IPS-18c (cell line): ENCODE results near the gene MARF1.

Experiments
- H3K4me3 ChIP-seq: 2 replicates; pipeline ENCODE4 v1.7.0; 2013; ENCODE audit warnings: low read depth, mild to moderate bottlenecking, low read length, moderate library complexity; ENCODE audit not compliant: insufficient read depth
- H3K9me3 ChIP-seq: one replicate; pipeline ENCODE4 v1.6.1; 2013; ENCODE audit warnings: mild to moderate bottlenecking, low read length, moderate library complexity; ENCODE audit not compliant: control insufficient read depth, insufficient read depth

The MARF1 gene

DNA sequence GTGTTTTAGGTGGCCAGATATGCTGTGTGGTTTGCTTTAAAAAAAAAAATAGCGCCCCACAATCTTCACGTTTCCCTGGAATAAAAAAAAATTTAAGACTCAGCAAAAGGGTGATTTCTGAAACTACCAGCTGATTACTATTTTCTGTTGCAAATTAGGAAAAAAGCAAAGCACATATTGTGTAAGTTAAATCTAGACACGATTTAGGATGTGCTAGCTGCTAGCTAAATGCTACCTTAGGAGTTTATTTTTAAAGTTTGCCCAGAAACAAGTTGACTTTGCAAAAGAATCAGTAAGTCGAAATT lies 944 bp upstream of the MARF1 start:
- no peaks in the 10 kb centered on the region for H3K9me3 ChIP-seq
- peak overlapping the region; percentile 68 for H3K4me3 ChIP-seq

DNA sequence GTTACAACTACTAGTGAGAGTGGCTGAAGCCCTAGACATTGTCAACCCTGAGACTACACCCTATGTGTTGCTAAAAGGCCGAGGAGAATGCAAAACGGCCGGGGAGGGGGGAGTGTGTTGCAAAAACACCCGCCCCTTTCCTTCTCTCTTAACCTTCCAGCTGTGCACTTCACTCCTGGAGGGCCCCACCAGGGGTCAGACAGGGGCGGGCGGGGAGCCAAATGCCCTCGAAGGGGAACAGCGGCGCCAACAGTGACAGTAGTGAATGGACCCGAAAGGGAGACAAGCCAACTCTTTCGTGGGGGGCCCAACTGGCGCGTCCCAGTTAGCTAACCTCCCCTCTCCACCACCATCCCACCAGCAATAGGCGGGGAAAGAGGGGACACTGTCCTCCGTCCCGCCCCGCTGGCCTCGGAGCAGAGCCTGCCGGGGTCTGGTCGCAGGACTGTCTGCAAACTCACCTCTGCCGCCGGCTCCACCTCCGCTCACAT lies 352 bp downstream of the MARF1 start:
- H3K9me3 ChIP-seq, result no peaks in the 10 kb centered on the region
- H3K4me3 ChIP-seq, result peak overlapping the region; percentile 87

DNA sequence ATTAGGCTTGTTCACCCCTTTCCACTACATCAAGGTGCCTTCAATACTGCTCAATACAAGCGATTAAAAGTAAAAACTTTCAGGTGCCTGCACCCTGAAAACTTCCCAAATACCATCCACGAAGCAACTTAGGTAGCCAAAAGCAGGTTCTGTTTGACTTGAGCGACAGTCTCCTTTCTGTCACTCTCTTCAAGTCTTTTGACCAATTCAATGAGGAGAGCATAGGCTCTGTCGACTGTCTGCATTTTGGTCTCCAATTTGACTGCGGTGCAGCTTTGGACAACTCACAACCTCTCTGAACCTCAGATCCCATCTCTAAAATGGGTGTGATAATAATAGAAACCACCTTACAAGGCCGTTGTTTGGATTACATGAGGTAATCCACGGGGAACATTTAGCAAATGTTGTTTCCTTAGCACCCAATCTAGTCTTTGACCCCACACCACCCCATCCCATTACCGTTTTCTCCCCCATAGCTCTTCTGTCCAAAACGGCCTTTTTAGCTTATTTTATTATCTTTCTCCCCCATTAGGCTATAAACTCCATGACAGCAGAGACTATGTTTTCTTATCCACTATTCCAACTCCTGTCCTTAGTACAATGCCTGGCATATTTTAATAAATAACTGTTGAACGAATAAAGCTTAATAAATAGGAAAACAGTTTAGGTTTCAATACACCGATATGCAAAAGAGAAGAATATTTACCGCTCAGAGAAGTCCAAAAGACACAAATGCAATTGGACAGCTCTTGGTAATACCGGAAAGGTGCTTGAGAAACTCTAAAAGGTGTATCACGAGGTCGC lies 999 bp downstream of the MARF1 start:
- H3K9me3 ChIP-seq, result no peaks in the 10 kb centered on the region

DNA sequence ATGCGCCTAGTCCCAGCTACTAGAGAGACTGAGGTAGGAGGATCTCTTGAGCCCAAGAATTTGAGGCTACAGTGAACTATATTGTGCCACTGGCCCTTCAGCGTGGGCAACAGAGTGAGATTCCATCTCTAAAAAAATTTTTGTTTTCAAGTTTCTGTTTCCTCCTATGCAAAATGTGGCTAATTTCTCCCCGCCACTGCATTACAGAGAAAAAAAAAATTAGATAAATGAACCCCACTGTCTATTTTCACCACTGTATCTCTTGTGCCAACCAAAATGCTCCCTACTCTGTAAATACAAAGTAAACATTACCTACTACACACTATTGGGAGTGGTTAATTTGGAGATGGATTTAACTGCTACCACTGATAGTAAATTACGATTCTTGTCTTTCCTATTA lies 2.0 kb downstream of the MARF1 start:
- Histone ChIP-seq H3K4me3 (no peak overlapping the region), H3K9me3 (no peaks in the 10 kb centered on the region)

More for the DNA sequence above, 999 bp downstream of the MARF1 start:
- peak overlapping the region; percentile 87 for H3K4me3 ChIP-seq

DNA sequence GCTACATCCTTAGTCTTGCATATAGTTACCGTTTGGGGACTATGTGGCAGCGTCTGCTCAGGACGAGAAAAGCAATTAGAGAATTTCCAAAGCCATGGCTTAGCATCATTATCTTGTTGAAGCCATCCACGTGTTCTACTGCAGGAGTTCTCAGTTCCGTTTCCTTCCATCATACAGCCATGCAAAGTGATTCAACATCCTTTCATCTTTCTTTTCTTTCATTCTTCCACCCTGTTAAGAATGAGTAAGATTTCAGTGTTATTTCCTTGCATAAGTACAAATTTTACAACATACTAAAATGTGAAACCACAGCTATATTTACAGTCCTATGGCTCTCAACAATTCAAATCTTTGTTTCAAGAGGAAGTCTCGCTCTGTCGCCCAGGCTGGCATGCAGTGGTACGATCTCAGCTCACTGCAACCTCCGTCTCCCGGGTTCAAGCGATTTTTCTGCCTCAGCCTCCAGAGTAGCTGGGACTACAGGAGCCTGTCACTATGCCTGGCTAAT lies 3.8 kb downstream of the MARF1 start:
- H3K9me3 ChIP-seq, result no peaks in the 10 kb centered on the region
- H3K4me3 ChIP-seq, result no peak overlapping the region

DNA sequence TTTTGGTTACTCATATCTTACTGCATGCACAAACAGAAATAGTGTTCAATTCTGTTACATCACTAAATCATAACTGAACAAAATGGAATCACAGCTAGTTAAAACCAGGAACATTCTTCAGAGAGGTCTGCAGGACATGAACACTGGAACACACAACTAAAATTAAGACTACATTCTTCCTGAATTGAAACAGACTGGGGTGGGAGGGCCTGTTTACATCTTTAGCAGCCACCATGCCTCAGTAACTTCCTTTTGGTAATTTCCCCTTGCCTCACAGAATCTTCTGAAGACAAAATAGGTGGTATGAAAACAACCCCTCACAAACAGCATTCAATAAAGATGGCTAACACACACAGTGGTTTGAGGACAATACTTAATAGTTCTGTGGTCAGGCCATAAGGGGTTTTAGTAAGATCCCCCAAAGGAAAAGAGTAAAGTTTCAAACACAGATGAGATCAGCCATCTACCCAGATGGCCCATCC lies 6.5 kb downstream of the MARF1 start:
- no peak overlapping the region for H3K4me3 ChIP-seq
- no peaks in the 10 kb centered on the region for H3K9me3 ChIP-seq

DNA sequence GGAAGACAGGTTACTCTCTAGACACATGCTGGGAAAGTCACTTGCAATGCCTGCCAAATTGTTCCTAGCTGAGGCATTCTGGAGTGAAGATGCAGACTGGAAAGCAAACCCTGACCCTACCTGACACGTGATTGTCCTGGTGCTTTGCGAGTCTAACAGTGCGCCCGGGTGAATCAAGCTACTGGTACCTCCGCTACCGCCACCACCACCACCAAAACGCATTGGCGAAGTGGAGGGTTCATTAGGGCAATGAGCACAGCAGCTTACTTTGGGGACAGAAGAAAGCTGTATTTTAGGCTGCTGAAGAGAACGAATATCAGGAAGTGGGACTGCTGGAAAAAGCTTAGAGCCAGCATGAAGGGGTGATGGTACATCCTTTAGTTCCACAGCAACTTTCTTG lies 7.0 kb downstream of the MARF1 start:
- Histone ChIP-seq H3K9me3 (no peaks in the 10 kb centered on the region), H3K4me3 (no peak overlapping the region)

DNA sequence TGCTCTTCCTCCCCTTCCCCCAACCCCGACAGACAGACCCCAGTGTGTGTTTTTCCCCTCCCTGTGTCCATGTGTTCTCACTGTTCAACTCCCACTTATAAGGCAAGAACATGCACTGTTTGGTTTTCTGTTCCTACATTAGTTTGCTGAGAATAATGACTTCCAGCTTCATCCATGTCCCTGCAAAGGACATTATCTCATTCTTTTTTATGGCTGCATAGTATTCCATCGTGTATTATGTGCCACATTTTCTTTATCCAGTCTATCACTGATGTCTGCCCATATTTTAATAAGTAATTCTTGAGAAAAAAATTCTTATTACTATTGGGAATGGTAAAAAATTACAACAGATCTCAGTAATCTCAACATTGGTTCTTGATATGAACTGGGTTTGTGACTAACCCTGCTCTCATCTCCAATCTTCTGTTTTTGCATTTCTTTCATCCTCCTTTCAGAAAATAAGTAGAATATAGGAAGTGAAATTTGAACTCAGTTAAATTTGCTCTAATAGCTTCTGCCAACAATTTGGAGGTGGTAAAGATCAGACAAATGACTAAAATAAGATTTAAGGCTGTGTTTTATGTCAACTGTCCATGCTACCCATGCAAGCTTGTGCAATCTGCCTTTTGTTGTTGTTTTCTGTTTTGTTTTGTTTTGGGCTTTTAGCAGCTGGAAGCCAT lies 11.1 kb downstream of the MARF1 start:
- Histone ChIP-seq H3K9me3 (no peaks in the 10 kb centered on the region), H3K4me3 (no peak overlapping the region)

DNA sequence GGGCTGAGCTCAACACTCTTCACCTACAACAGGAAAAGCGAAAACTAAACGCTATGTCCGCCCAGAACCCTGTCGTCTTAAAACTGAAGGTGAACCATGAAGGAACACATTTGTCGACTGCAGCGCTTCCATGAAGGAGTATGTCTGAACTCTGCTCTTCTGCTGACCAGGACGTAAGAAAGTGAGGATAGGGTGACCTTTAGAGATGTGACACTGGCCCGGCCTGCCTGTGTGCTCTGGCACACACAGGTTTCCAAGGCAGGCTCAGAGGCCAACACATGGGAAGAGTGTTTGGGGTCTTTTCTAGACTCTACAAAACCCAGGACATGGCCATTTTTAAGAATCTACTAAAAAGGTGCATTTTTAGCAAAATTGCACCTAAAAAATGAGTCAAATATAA lies 21.1 kb downstream of the MARF1 start:
- Histone ChIP-seq H3K4me3 (no peak overlapping the region), H3K9me3 (no peaks in the 10 kb centered on the region)

DNA sequence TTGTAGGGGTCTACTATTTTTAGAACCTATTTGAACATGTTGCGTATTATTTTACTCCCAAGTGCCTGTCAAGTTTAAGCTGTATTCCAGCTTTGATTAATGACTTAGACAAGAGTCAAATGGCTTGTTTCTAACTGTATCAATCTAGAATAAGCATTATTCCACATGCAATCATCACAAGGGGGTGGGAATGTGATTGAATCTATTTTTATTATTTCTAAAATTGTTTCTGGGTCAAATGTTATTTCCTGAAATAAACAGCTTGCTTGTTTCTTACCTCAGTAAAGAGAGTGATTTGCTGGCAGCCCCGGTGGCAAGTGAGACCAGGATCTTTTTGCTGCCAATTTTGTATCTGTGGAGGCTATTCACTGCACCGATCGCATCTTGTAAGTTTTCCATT lies 21.5 kb downstream of the MARF1 start:
- Histone ChIP-seq H3K4me3 (no peak overlapping the region), H3K9me3 (no peaks in the 10 kb centered on the region)

DNA sequence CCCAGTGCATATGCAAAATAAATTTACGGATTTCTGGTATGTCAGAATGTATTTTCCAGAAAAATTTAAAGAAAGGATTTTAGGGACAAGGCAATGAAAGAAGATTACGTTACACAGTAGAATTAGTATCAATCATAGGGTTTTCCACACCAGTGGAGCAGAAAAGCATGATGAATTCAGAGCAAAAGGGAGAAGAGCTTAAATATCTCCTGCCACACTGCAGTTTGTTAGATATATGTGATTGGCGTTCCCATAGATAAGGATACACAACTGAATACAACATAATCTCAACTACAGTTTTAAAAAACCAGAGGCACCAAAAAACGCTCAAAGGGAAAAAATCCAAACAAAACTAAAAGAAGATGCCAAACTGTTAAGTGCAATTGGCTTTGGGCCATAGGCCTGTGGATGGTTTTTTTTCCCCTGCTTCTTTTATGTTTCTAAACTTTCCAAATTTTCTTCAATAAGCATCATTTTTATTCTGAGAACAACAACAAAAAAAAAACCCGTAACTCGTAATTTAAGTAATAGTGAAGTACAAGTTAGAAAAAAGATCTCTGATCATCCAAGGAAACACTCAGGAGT lies 22.3 kb downstream of the MARF1 start:
- H3K4me3 ChIP-seq, result no peak overlapping the region
- no peaks in the 10 kb centered on the region for H3K9me3 ChIP-seq

DNA sequence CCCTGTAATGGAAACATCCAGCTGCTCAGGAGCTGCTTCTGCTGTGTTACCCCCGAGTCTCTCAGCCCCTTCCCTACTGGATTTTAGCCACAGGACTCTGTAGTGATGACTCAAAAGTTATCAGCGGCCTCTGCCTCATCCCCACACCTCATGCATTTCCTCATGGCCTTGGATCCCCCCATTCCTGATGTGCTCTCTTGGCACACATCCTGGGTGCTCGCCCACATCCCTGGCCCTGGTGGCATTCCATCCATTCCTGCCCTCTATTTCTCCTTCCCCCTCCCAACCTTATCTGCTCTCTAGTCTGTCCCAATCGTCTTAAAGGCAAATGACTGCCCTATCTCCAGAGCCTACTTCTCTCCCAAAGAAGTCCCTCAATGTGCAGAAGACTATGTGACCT lies 24.6 kb downstream of the MARF1 start:
- no peaks in the 10 kb centered on the region for H3K9me3 ChIP-seq
- no peak overlapping the region for H3K4me3 ChIP-seq

DNA sequence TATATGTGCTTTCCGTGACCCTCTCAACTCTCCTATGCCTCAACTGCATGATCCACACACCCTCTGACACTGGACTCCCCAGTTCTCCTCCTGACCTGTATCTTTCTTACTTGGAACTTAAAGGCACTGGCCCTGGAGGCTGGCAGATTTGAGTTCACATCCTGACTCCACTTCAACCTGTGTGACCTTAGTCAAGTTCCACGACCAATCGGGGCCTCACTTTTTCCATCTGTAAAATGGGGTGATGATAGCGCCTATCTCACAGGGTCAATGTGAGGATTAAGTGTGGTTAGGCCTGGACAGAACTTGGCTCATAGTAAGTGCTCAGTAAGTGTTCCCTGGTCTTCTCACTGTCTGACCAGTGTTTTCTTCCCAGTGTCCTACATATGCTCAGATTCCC lies 25.1 kb downstream of the MARF1 start:
- H3K9me3 ChIP-seq, result no peaks in the 10 kb centered on the region

DNA sequence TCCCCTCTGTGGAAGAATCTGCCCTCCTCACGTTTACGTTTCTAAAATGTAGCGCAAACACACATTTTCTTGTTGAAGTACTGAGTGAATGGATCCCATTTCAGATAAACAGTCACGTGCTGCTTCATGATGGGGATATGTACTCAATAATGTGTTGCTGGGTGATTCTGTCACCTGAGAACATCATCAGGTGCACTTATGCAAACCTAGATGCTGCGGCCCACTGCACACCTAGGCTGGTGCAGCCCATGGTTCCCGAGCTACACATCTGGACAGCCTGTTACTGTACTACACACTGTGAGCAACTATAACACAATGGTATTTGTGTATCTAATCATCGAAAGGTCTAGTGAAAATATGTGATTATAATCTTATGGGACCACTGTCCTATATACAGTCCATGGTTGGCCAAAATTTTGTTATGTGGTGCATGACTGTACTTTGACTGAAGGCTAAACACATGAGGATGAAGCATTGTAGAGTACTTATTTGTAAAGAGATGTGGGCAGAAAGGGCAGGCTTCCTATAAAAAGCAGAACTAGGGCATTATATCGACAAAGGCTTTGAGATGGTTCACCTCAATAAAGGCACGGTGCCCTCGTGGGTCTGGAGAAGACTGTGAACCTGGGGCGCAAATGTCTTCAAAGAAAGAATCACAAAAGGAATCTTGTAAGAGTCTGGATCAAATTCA lies 26.3 kb downstream of the MARF1 start:
- no peak overlapping the region for H3K4me3 ChIP-seq
- no peaks in the 10 kb centered on the region for H3K9me3 ChIP-seq

More for the DNA sequence above, 25.1 kb downstream of the MARF1 start:
- H3K4me3 ChIP-seq, result no peak overlapping the region

DNA sequence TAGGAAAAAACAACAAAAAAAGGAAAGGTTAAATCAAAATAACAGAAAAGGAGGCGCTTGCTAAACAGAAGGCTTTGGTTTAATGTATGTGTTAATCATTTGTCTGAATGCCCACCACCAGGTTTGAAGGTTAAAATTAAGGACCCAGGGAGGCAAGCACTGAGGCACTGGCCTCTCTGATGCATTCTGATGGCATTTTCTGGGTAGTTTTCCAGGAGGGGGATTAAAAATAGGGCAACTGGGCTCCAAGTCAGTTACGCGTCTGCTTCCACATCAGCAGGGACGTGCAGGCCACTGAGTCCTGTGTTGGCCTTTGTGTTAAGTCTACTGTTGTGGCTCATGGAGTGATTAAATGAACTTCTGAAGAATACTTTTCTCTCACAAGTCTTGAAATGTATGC lies 26.9 kb downstream of the MARF1 start:
- Histone ChIP-seq H3K4me3 (no peak overlapping the region), H3K9me3 (no peaks in the 10 kb centered on the region)

DNA sequence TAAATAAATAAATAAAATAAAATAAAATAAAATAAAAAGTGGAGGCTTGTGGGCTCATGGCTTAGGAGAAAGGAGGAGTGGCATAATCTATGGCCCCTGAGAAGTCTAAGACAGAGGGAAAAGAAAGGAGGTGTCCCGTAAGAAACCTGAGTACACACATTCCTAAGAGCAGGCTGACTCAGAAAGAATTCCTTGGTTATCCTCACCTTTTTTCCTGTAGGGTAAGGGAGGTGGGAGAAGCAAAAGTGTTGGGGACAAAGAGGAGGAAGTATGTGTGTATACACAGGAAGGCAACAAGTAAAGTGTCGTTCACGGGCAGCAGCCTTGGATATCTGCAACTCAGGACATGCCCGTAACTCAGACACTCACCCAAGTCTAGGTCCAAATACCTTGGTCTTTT lies 29.3 kb downstream of the MARF1 start:
- Histone ChIP-seq H3K4me3 (no peak overlapping the region), H3K9me3 (no peaks in the 10 kb centered on the region)

DNA sequence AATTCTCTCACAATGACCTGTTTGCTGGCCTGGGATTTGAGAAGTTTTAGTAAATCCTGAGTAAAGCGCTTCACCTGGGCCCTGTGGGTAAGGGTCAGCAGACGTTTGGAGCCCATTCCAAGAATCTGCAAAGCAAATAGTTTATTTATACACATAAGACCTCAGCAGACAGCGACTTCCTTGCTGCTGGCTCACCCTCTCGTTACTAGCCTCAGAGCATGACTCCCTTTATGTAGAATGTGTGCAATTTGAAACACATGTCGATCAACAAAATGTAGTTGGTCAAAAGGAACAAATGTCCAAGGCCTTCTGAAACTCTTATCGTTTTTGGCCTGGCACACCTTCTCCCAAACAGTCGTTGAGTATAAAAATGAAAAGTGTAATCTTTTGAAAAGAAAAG lies 31.3 kb downstream of the MARF1 start:
- Histone ChIP-seq H3K4me3 (no peak overlapping the region), H3K9me3 (no peaks in the 10 kb centered on the region)
